Measurements from ENCODE around the gene IFI30.
"Not testable (repeated sequence)": the region's sequence is repeated elsewhere in the genome, so short reads cannot be mapped to it uniquely, and the experiment has no call there.

Gene IFI30

GRCh38 chr19:18203863-18204393 is 30.3 kb downstream of the IFI30 start, which contains the start of gene RAB3A:
RAB3A (minus strand) TSS chr19:18204042; CDS start chr19:18202740, 1,302 bp downstream.
- peak; percentile 99 for DNase-seq

GRCh38 chr19:18204394-18205199 is 31.0 kb downstream of the IFI30 start:
- no peak for DNase-seq

GRCh38 chr19:18205200-18205892 is 31.7 kb downstream of the IFI30 start:
- DNase-seq: peak; percentile 7

- DNase-seq: no peak
These were observed 32.4 kb downstream of the IFI30 start for GRCh38 chr19:18206018-18206417.

- no peak for DNase-seq
These were observed 34.7 kb downstream of the IFI30 start for GRCh38 chr19:18208098-18208951.

GRCh38 chr19:18209912-18210311 is 36.3 kb downstream of the IFI30 start:
- DNase-seq: not testable (repeated sequence)

- no peak for DNase-seq
These were observed 38.1 kb downstream of the IFI30 start for GRCh38 chr19:18211683-18212082.

- no peak for DNase-seq
These were observed 41.3 kb downstream of the IFI30 start for GRCh38 chr19:18214779-18215433.

GRCh38 chr19:18216789-18217188 is 43.2 kb downstream of the IFI30 start:
- no peak for DNase-seq

GRCh38 chr19:18218159-18218558 is 44.5 kb downstream of the IFI30 start:
- no peak for DNase-seq

- DNase-seq: no peak
These were observed 45.0 kb downstream of the IFI30 start for GRCh38 chr19:18218600-18218999.

GRCh38 chr19:18219911-18220631 is 46.5 kb downstream of the IFI30 start:
- no peak for DNase-seq

- no peak for DNase-seq
These were observed 47.1 kb downstream of the IFI30 start for GRCh38 chr19:18220632-18221275.

GRCh38 chr19:18221815-18222725 is 48.5 kb downstream of the IFI30 start:
- no peak for DNase-seq

- no peak for DNase-seq
These were observed 50.4 kb downstream of the IFI30 start for GRCh38 chr19:18223860-18224524.

GRCh38 chr19:18224525-18225354 is 51.1 kb downstream of the IFI30 start:
- DNase-seq: peak; percentile 79

- DNase-seq: no peak
These were observed 51.7 kb downstream of the IFI30 start for GRCh38 chr19:18225355-18225701.

- DNase-seq: peak; percentile 35
These were observed 52.3 kb downstream of the IFI30 start, which contains the start of gene PDE4C for GRCh38 chr19:18225702-18226468. PDE4C (minus strand) TSS chr19:18226438; CDS start chr19:18226415, 23 bp downstream.

All from NCI-H524 treated with DMSO at 0.1 percent for 48 hours (cell line).